Skeletal muscle satellite cell (primary cell): ENCODE results near the gene RAB38.

Source experiments
- H3K27me3 ChIP-seq: 2 replicates; pipeline ENCODE4 v1.7.0; 2013; ENCODE audit warnings: low read length; ENCODE audit not compliant: control insufficient read depth, insufficient read depth
- H3K36me3 ChIP-seq: 2 replicates; pipeline ENCODE4 v1.7.0; 2013; ENCODE audit warnings: mild to moderate bottlenecking, control low read depth, low read length; ENCODE audit not compliant: insufficient read depth
- H3K4me1 ChIP-seq: 2 replicates; pipeline ENCODE4 v1.7.0; 2013; ENCODE audit warnings: low read length; ENCODE audit not compliant: control insufficient read depth, insufficient read depth
- H3K4me2 ChIP-seq: 2 replicates; pipeline ENCODE4 v1.7.0; 2013; ENCODE audit warnings: mild to moderate bottlenecking, low read length
- H3K4me3 ChIP-seq: 2 replicates; pipeline ENCODE4 v1.7.0; 2013; ENCODE audit warnings: low read length
- H3K9ac ChIP-seq: 2 replicates; pipeline ENCODE4 v1.7.0; 2013; ENCODE audit warnings: mild to moderate bottlenecking, low read depth, low read length, moderate library complexity
- H3K9me3 ChIP-seq: replicated peaks from 2 replicates; pipeline ENCODE4 v1.7.0; 2013; ENCODE audit warnings: mild to moderate bottlenecking, control low read depth, low read length

The RAB38 gene

GRCh38 chr11:88101881-88102597, 73.2 kb downstream of the RAB38 start:
- no peaks in the 10 kb centered on the region for H3K4me1 ChIP-seq
- H3K4me2 ChIP-seq: no peak overlapping the region
- H3K27me3 ChIP-seq: no peaks in the 10 kb centered on the region
- H3K36me3 ChIP-seq: no peaks in the 10 kb centered on the region
- H3K4me3 ChIP-seq: no peak overlapping the region
- no peak overlapping the region for H3K9ac ChIP-seq
- no peaks in the 10 kb centered on the region for H3K9me3 ChIP-seq

GRCh38 chr11:88100151-88100550, 75.1 kb downstream of the RAB38 start:
- Histone ChIP-seq H3K4me1 (no peaks in the 10 kb centered on the region), H3K4me3 (no peak overlapping the region), H3K27me3 (no peaks in the 10 kb centered on the region), H3K36me3 (no peaks in the 10 kb centered on the region), H3K9me3 (no peaks in the 10 kb centered on the region), H3K9ac (no peak overlapping the region), H3K4me2 (no peak overlapping the region)

GRCh38 chr11:88098289-88098688, 77.0 kb downstream of the RAB38 start:
- no peaks in the 10 kb centered on the region for H3K36me3 ChIP-seq
- H3K4me3 ChIP-seq: no peak overlapping the region
- no peak overlapping the region for H3K9ac ChIP-seq
- no peak overlapping the region for H3K4me2 ChIP-seq
- no peaks in the 10 kb centered on the region for H3K4me1 ChIP-seq
- H3K27me3 ChIP-seq: peaks cover 4% of the 10 kb centered on the region
- no peaks in the 10 kb centered on the region for H3K9me3 ChIP-seq

- H3K27me3 ChIP-seq: peaks cover 4% of the 10 kb centered on the region
- H3K4me1 ChIP-seq: no peaks in the 10 kb centered on the region
- H3K4me2 ChIP-seq: no peak overlapping the region
- H3K9me3 ChIP-seq: no peaks in the 10 kb centered on the region
- no peak overlapping the region for H3K9ac ChIP-seq
- no peak overlapping the region for H3K4me3 ChIP-seq
- H3K36me3 ChIP-seq: no peaks in the 10 kb centered on the region
These were observed 86.1 kb downstream of the RAB38 start for GRCh38 chr11:88089134-88089533.

GRCh38 chr11:88087337-88087736, 87.9 kb downstream of the RAB38 start:
- Histone ChIP-seq H3K9me3 (no peaks in the 10 kb centered on the region), H3K36me3 (no peaks in the 10 kb centered on the region), H3K27me3 (peaks cover 4% of the 10 kb centered on the region), H3K4me2 (no peak overlapping the region), H3K9ac (no peak overlapping the region), H3K4me3 (no peak overlapping the region), H3K4me1 (no peaks in the 10 kb centered on the region)

GRCh38 chr11:88086297-88086696, 88.9 kb downstream of the RAB38 start:
- peaks cover 4% of the 10 kb centered on the region for H3K27me3 ChIP-seq
- H3K9ac ChIP-seq: no peak overlapping the region
- H3K4me1 ChIP-seq: no peaks in the 10 kb centered on the region
- no peak overlapping the region for H3K4me2 ChIP-seq
- no peaks in the 10 kb centered on the region for H3K36me3 ChIP-seq
- H3K9me3 ChIP-seq: no peaks in the 10 kb centered on the region
- no peak overlapping the region for H3K4me3 ChIP-seq

- Histone ChIP-seq H3K27me3 (no peaks in the 10 kb centered on the region), H3K4me1 (no peaks in the 10 kb centered on the region), H3K36me3 (no peaks in the 10 kb centered on the region), H3K9ac (no peak overlapping the region), H3K4me2 (no peak overlapping the region), H3K4me3 (no peak overlapping the region), H3K9me3 (no peaks in the 10 kb centered on the region)
These were observed 104.8 kb downstream of the RAB38 start for GRCh38 chr11:88070437-88070836.

- Histone ChIP-seq H3K4me1 (no peaks in the 10 kb centered on the region), H3K9me3 (no peaks in the 10 kb centered on the region), H3K4me2 (no peak overlapping the region), H3K4me3 (no peak overlapping the region), H3K9ac (no peak overlapping the region), H3K36me3 (no peaks in the 10 kb centered on the region), H3K27me3 (no peaks in the 10 kb centered on the region)
These were observed 106.2 kb downstream of the RAB38 start for GRCh38 chr11:88068848-88069554.

GRCh38 chr11:88066090-88066489, 109.2 kb downstream of the RAB38 start:
- no peak overlapping the region for H3K4me2 ChIP-seq
- H3K36me3 ChIP-seq: no peaks in the 10 kb centered on the region
- no peaks in the 10 kb centered on the region for H3K9me3 ChIP-seq
- H3K4me1 ChIP-seq: no peaks in the 10 kb centered on the region
- no peaks in the 10 kb centered on the region for H3K27me3 ChIP-seq
- no peak overlapping the region for H3K9ac ChIP-seq
- H3K4me3 ChIP-seq: no peak overlapping the region

- Histone ChIP-seq H3K27me3 (no peaks in the 10 kb centered on the region), H3K4me3 (no peak overlapping the region), H3K4me1 (no peaks in the 10 kb centered on the region), H3K9ac (no peak overlapping the region), H3K4me2 (no peak overlapping the region), H3K9me3 (no peaks in the 10 kb centered on the region), H3K36me3 (no peaks in the 10 kb centered on the region)
These were observed 111.0 kb downstream of the RAB38 start for GRCh38 chr11:88064097-88064705.
